Activated CD8-positive, alpha-beta T cell treated with anti-CD3 and anti-CD28 coated beads for 36 hours (primary cell): ENCODE data around the gene SERINC1. TPM values are rescaled to one million over a fixed set of nuclear protein-coding genes. Genes with fewer than 3 reads are reported as not detected.

Source experiments
- ATAC-seq: fragments of 200-7000 bp; cut with Tn5 transposase; one replicate; pipeline ENCODE4 v1.10.0; 2021; ENCODE audit warnings: mild to moderate bottlenecking, moderate library complexity
- CTCF ChIA-PET: fragments of 350-600 bp; sonication (Branson Sonifier 250); formaldehyde crosslinking; loops from one replicate; lab custom pipeline; 2021; ENCODE audit warnings: antibody characterized with exemption; lab: Charles Lee
- POLR2A ChIA-PET: fragments of 350-600 bp; sonication (Branson Sonifier 250); formaldehyde crosslinking; loops from one replicate; lab custom pipeline; 2021; ENCODE audit warnings: antibody characterized with exemption; lab: Charles Lee
- DNase-seq: peaks from one replicate; pipeline ENCODE4 v3.0.0-alpha.2; 2020
- H3K27ac Mint-ChIP-seq: one replicate; pipeline ENCODE4 v1.8.0; 2021; ENCODE audit warnings: mild to moderate bottlenecking, mixed read lengths
- H3K27me3 Mint-ChIP-seq: one replicate; pipeline ENCODE4 v1.8.0; 2021; ENCODE audit warnings: mixed read lengths
- H3K36me3 Mint-ChIP-seq: one replicate; pipeline ENCODE4 v1.8.0; 2021; ENCODE audit warnings: low read depth, mixed read lengths
- H3K4me1 Mint-ChIP-seq: one replicate; pipeline ENCODE4 v1.8.0; 2021; ENCODE audit warnings: low read depth, mixed read lengths
- H3K4me3 Mint-ChIP-seq: one replicate; pipeline ENCODE4 v1.8.0; 2021; ENCODE audit warnings: mild to moderate bottlenecking, moderate library complexity, mixed read lengths
- H3K9me3 Mint-ChIP-seq: one replicate; pipeline ENCODE4 v1.8.0; 2021; ENCODE audit warnings: mixed read lengths
- CTCF ChIP-seq: fragments of 200-600 bp; IDR thresholded peaks from one replicate; pipeline ENCODE4 v1.8.0; 2022; ENCODE audit warnings: antibody characterized with exemption, mild to moderate bottlenecking
- intact Hi-C: fragments of 100-400 bp; cut with micrococcal nuclease; formaldehyde crosslinking; loops from one replicate; pipeline ENCODE4 v1.10.0; 2022
- total RNA-seq, 2 experiments: library from RNA; stranded (reverse); gene quantifications; one replicate each; pipeline ENCODE4 v1.2.3, GENCODE V29; 2021

The SERINC1 gene
- total RNA-seq, 2 experiments from 2014 or later = 40.2 to 40.5 TPM

- DNase-seq (no peak), ATAC-seq (no peak)
- H3K27me3 Mint-ChIP-seq = no peaks in the 10 kb centered on the region
- TF ChIP-seq CTCF = no peak
- H3K27ac Mint-ChIP-seq = no peak overlapping the region
- no peaks in the 10 kb centered on the region for H3K9me3 Mint-ChIP-seq
- intact Hi-C loops = no loop called here
- POLR2A ChIA-PET = no interaction called here
- peaks cover 24% of the 10 kb centered on the region for H3K36me3 Mint-ChIP-seq
- peaks cover 1% of the 10 kb centered on the region for H3K4me1 Mint-ChIP-seq
- CTCF ChIA-PET = interaction anchor here (0.8 to 1.2 kb wide), 3 partner anchors 9 to 15 kb away, joined by 3 to 5 read pairs (median 4); no protein-coding TSS in a partner anchor
- H3K4me3 Mint-ChIP-seq = no peak overlapping the region
These were observed 54.8 kb downstream of the SERINC1 start for GRCh38 chr6:122416825-122417224.

- POLR2A ChIA-PET = no interaction called here
- no peak for TF ChIP-seq CTCF
- Mint-ChIP-seq H3K36me3 (peaks cover 46% of the 10 kb centered on the region), H3K4me3 (no peak overlapping the region), H3K27me3 (no peaks in the 10 kb centered on the region), H3K4me1 (peaks cover 41% of the 10 kb centered on the region), H3K27ac (no peak overlapping the region), H3K9me3 (peaks cover 2% of the 10 kb centered on the region)
- CTCF ChIA-PET = no interaction called here
- no peak for DNase-seq
- no peak for ATAC-seq
- intact Hi-C loops = no loop called here
These were observed 59.6 kb downstream of the SERINC1 start for GRCh38 chr6:122412001-122412400.

- POLR2A ChIA-PET = interaction anchor here (1.0 to 1.8 kb wide), 2 partner anchors 10 to 62 kb away, joined by 3 to 5 read pairs; partner anchors contain the start of genes HSF2 and SERINC1
- peak overlapping the region; percentile 93 for H3K27ac Mint-ChIP-seq
- no peaks in the 10 kb centered on the region for H3K27me3 Mint-ChIP-seq
- H3K36me3 Mint-ChIP-seq = peaks cover 53% of the 10 kb centered on the region
- intact Hi-C loops = no loop called here
- no peak for TF ChIP-seq CTCF
- CTCF ChIA-PET = no interaction called here
- peaks cover 8% of the 10 kb centered on the region for H3K9me3 Mint-ChIP-seq
- H3K4me3 Mint-ChIP-seq = peak overlapping the region; percentile 63
- H3K4me1 Mint-ChIP-seq = peaks cover 66% of the 10 kb centered on the region
- DNase-seq (no peak), ATAC-seq (peak; percentile 78)
These were observed 62.7 kb downstream of the SERINC1 start for GRCh38 chr6:122408702-122409458.

GRCh38 chr6:122408240-122408639 lies 63.4 kb downstream of the SERINC1 start:
- ChIA-PET POLR2A (interaction anchor here (1.8 kb wide), 1 partner anchor 9 kb away, joined by 5 read pairs; the partner anchor contains the start of gene HSF2), CTCF (no interaction called here)
- Mint-ChIP-seq H3K36me3 (peaks cover 49% of the 10 kb centered on the region), H3K4me1 (peaks cover 69% of the 10 kb centered on the region), H3K27me3 (no peaks in the 10 kb centered on the region), H3K27ac (peak overlapping the region; percentile 93), H3K9me3 (peaks cover 8% of the 10 kb centered on the region), H3K4me3 (peak overlapping the region; percentile 63)
- no peak for ATAC-seq
- intact Hi-C loops = no loop called here
- DNase-seq = no peak
- no peak for TF ChIP-seq CTCF

- POLR2A ChIA-PET = interaction anchor here (1.8 kb wide), 1 partner anchor 8 kb away, joined by 5 read pairs; the partner anchor contains the start of gene HSF2
These were observed 63.9 kb downstream of the SERINC1 start for GRCh38 chr6:122407712-122408111.

More at GRCh38 chr6:122407712-122408111, 63.9 kb downstream of the SERINC1 start:
- ATAC-seq = no peak
- H3K4me3 Mint-ChIP-seq = peak overlapping the region; percentile 63
- no peak for TF ChIP-seq CTCF
- H3K27me3 Mint-ChIP-seq = no peaks in the 10 kb centered on the region
- intact Hi-C loops = no loop called here
- peaks cover 8% of the 10 kb centered on the region for H3K9me3 Mint-ChIP-seq
- H3K4me1 Mint-ChIP-seq = peaks cover 71% of the 10 kb centered on the region
- no peak for DNase-seq
- peak overlapping the region; percentile 93 for H3K27ac Mint-ChIP-seq
- CTCF ChIA-PET = no interaction called here
- H3K36me3 Mint-ChIP-seq = peaks cover 45% of the 10 kb centered on the region
